Dendritic cell treated with granulocyte-macrophage colony-stimulating factor and Interleukin-4, amounts not matched to agents 40 ng/mL and 50 ng/mL, for 4 days (primary cell): ENCODE measurements around the gene LRPAP1.

Source experiments
- H3K27ac Mint-ChIP-seq: one replicate; pipeline ENCODE4 v1.8.0; 2022; ENCODE audit warnings: mild to moderate bottlenecking, mixed read lengths
- H3K27me3 Mint-ChIP-seq: one replicate; pipeline ENCODE4 v1.8.0; 2022; ENCODE audit warnings: mild to moderate bottlenecking, mixed read lengths
- H3K36me3 Mint-ChIP-seq: one replicate; pipeline ENCODE4 v1.8.0; 2022; ENCODE audit warnings: low read depth, mixed read lengths
- H3K4me1 Mint-ChIP-seq: one replicate; pipeline ENCODE4 v1.8.0; 2022; ENCODE audit warnings: low read depth, mixed read lengths
- H3K4me3 Mint-ChIP-seq: one replicate; pipeline ENCODE4 v1.8.0; 2022; ENCODE audit warnings: mild to moderate bottlenecking, moderate library complexity, mixed read lengths
- H3K9me3 Mint-ChIP-seq: one replicate; pipeline ENCODE4 v1.8.0; 2022; ENCODE audit warnings: mixed read lengths
- intact Hi-C: fragments of 100-400 bp; cut with micrococcal nuclease; formaldehyde crosslinking; loops from one replicate; pipeline ENCODE4 v1.15.0; 2022

Gene LRPAP1

GRCh38 chr4:3531318-3531878, 824 bp downstream of the LRPAP1 start:
- H3K4me1 Mint-ChIP-seq = peaks cover 55% of the 10 kb centered on the region
- peak overlapping the region; percentile 94 for H3K27ac Mint-ChIP-seq
- intact Hi-C loops = loop anchor here (5.0 kb wide), 1 partner anchor 426 kb away; no protein-coding TSS in a partner anchor
- H3K9me3 Mint-ChIP-seq = no peaks in the 10 kb centered on the region
- H3K4me3 Mint-ChIP-seq = peak overlapping the region; percentile 100
- H3K36me3 Mint-ChIP-seq = peaks cover 58% of the 10 kb centered on the region
- H3K27me3 Mint-ChIP-seq = peaks cover 28% of the 10 kb centered on the region

DNA sequence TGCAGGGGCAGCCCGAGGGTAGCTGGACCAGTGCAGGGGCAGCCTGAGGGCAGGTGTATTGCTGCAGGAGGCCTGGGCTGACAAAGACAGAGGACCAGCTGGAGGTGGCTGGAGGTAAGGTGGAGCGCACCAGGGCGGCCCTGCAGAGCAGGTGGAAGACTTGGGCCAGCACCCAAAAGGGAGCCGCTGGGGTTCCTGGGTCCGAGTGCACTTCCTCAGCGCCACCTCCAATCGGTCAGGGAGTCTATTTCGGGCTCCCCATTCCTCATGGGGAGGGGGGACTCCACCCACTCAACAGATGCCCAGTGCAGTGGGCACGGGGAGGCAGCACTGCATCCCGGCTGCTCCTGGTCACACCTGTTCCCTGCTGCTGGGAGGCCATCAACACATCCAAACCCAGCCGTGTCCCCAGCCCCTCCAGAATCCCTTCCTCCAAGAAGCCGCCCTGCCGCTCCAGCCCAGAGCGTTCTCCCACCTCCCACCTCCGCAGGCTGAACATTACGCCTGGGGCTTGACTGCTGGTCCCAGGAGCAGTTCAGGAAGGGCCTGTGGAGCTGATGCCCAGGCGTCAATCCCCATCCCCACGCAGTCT, 1.5 kb downstream of the LRPAP1 start:
- no peaks in the 10 kb centered on the region for H3K9me3 Mint-ChIP-seq
- H3K27me3 Mint-ChIP-seq = peaks cover 25% of the 10 kb centered on the region
- H3K4me3 Mint-ChIP-seq = peak overlapping the region; percentile 100
- intact Hi-C loops = loop anchor here (5.0 kb wide), 1 partner anchor 427 kb away; no protein-coding TSS in a partner anchor
- H3K36me3 Mint-ChIP-seq = peaks cover 64% of the 10 kb centered on the region
- H3K4me1 Mint-ChIP-seq = peaks cover 55% of the 10 kb centered on the region
- H3K27ac Mint-ChIP-seq = peak overlapping the region; percentile 94

- intact Hi-C loops = loop anchor here (5.0 kb wide), 1 partner anchor 427 kb away; no protein-coding TSS in a partner anchor
- H3K36me3 Mint-ChIP-seq = peaks cover 72% of the 10 kb centered on the region
Measured at GRCh38 chr4:3530051-3530450, 2.2 kb downstream of the LRPAP1 start.

GRCh38 chr4:3529363-3529762, 2.9 kb downstream of the LRPAP1 start:
- Mint-ChIP-seq H3K27me3 (peaks cover 15% of the 10 kb centered on the region), H3K4me3 (peak overlapping the region; percentile 100), H3K4me1 (peaks cover 55% of the 10 kb centered on the region), H3K27ac (peak overlapping the region; percentile 94), H3K9me3 (no peaks in the 10 kb centered on the region), H3K36me3 (peaks cover 78% of the 10 kb centered on the region)
- intact Hi-C loops = no loop called here

More at GRCh38 chr4:3530051-3530450, 2.2 kb downstream of the LRPAP1 start:
- Mint-ChIP-seq H3K27ac (peak overlapping the region; percentile 94), H3K4me1 (peaks cover 55% of the 10 kb centered on the region), H3K9me3 (no peaks in the 10 kb centered on the region), H3K4me3 (peak overlapping the region; percentile 100), H3K27me3 (peaks cover 18% of the 10 kb centered on the region)

GRCh38 chr4:3527914-3528876, 4.0 kb downstream of the LRPAP1 start:
- intact Hi-C loops = no loop called here
- H3K27ac Mint-ChIP-seq = peak overlapping the region; percentile 32
- no peak overlapping the region for H3K4me3 Mint-ChIP-seq

DNA sequence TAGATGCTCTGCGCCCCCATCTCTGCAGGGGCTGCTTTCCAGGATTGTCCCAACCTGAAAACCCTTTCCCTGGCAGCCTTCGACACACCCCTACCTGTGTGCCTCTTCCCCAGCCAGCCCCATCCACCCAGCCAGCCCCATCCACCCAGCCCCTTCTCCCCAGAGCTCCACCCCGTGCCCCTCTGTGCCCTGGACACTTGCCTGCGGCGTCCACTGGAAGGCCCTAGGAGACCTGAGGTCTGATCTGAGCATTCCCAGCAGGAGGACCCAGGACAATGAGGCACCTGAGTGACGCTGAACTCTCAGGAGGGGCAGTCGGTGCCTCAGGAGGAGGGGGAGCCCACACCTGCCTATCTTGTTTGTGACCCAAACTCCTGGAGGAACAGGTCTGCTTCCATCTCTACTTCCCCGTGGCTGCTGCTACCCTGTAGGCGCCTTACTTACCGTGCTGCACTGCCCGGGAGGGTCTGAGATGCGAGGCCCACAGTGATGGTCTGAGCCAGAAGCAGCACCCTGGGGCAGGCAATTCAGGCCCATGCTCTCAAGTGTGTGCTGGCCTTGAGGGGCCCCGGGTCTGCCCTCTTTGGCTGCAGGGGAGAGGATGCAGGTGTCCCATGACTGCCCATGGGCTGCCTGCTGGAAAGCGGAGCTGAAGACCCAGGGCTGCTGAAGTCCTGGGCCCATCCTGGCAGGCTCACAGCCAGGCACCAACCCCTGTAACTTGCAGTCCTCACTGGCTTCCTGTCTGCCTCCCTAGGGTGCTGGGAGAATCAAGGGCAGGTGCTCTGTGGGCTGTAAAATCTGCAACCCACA, 4.9 kb downstream of the LRPAP1 start:
- intact Hi-C loops = no loop called here
- H3K27ac Mint-ChIP-seq = peak overlapping the region; percentile 62
- H3K9me3 Mint-ChIP-seq = no peaks in the 10 kb centered on the region
- H3K36me3 Mint-ChIP-seq = peaks cover 98% of the 10 kb centered on the region
- H3K4me3 Mint-ChIP-seq = no peak overlapping the region
- no peaks in the 10 kb centered on the region for H3K27me3 Mint-ChIP-seq
- peaks cover 50% of the 10 kb centered on the region for H3K4me1 Mint-ChIP-seq

More at GRCh38 chr4:3527914-3528876, 4.0 kb downstream of the LRPAP1 start:
- peaks cover 90% of the 10 kb centered on the region for H3K36me3 Mint-ChIP-seq
- H3K9me3 Mint-ChIP-seq = no peaks in the 10 kb centered on the region
- peaks cover 4% of the 10 kb centered on the region for H3K27me3 Mint-ChIP-seq
- H3K4me1 Mint-ChIP-seq = peaks cover 55% of the 10 kb centered on the region

DNA sequence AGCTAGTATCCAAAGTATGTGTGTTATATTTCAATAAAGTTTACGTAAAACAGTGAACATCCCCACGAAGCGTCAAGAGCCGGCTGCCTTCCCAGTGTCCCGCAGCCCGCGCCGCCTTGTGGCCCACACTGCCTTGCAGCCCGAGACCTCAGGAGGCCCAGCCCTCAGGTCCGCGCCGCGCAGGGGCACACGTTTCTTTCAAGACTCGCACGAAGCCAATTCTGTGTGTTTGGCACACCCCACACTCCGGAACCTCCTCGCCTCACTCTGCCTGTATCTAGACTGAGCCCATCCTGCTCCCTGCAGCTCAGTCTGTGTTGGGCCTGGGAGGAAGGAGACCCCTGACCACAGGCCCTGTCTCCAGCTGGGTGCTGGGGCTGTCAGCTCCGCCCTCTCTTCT, 5.8 kb downstream of the LRPAP1 start:
- Mint-ChIP-seq H3K4me3 (no peak overlapping the region), H3K27me3 (no peaks in the 10 kb centered on the region), H3K27ac (peak overlapping the region; percentile 62), H3K9me3 (no peaks in the 10 kb centered on the region), H3K4me1 (peaks cover 46% of the 10 kb centered on the region), H3K36me3 (peaks cover 98% of the 10 kb centered on the region)
- intact Hi-C loops = no loop called here

DNA sequence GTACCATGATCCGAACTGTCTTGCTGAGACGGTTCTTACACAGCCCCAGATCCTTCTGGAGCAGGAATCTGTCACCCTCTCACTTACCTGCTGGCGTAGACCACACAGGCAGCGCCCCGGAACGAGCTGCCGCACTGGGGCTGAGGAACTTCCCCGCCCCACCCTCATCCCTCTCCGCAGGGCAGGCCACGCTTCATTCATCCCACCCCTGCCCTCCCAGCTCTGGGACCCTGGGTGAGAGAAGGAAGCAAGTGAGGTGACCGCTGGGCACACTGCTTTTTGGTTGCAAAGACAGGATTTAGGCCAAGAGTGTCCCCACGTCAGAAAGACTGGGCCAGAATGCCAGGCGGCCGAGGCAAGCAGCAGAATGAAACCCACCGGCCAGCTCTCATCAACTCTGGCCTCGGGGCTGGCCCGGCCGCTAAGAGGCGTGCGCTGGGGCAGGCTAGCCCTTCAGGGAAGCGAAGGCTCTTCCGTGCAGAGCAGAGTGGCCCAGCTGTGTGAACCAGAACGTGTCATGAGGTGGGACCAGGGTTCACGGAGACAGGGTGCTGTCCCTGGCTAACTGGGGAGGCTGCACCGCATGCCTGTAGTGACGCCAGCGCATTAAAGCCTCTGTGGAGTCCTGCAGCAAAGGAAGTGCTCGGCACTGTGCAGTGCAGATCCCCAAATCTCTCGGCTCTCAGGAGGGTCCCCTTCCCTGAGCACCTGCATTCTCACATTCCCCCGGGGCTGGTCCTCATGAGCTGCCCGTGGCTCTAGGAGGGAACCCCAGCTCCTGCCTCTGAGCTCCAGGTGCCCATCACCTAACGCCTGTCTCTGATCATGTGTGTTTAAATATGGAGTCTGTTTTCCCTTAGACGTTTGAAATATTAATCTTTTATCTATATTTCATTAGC, 6.4 kb downstream of the LRPAP1 start:
- Mint-ChIP-seq H3K9me3 (no peaks in the 10 kb centered on the region), H3K27ac (no peak overlapping the region), H3K4me3 (no peak overlapping the region), H3K27me3 (no peaks in the 10 kb centered on the region), H3K36me3 (peaks cover 99% of the 10 kb centered on the region), H3K4me1 (peaks cover 39% of the 10 kb centered on the region)
- intact Hi-C loops = no loop called here

GRCh38 chr4:3524920-3525319, 7.3 kb downstream of the LRPAP1 start:
- intact Hi-C loops = no loop called here
- no peak overlapping the region for H3K4me3 Mint-ChIP-seq
- no peak overlapping the region for H3K27ac Mint-ChIP-seq
- H3K27me3 Mint-ChIP-seq = no peaks in the 10 kb centered on the region
- H3K4me1 Mint-ChIP-seq = peaks cover 30% of the 10 kb centered on the region
- H3K9me3 Mint-ChIP-seq = no peaks in the 10 kb centered on the region
- peaks cover 99% of the 10 kb centered on the region for H3K36me3 Mint-ChIP-seq

GRCh38 chr4:3524349-3524748, 7.9 kb downstream of the LRPAP1 start:
- Mint-ChIP-seq H3K27me3 (no peaks in the 10 kb centered on the region), H3K4me3 (no peak overlapping the region), H3K9me3 (no peaks in the 10 kb centered on the region), H3K27ac (no peak overlapping the region), H3K4me1 (peaks cover 25% of the 10 kb centered on the region), H3K36me3 (peaks cover 100% of the 10 kb centered on the region)
- intact Hi-C loops = no loop called here

DNA sequence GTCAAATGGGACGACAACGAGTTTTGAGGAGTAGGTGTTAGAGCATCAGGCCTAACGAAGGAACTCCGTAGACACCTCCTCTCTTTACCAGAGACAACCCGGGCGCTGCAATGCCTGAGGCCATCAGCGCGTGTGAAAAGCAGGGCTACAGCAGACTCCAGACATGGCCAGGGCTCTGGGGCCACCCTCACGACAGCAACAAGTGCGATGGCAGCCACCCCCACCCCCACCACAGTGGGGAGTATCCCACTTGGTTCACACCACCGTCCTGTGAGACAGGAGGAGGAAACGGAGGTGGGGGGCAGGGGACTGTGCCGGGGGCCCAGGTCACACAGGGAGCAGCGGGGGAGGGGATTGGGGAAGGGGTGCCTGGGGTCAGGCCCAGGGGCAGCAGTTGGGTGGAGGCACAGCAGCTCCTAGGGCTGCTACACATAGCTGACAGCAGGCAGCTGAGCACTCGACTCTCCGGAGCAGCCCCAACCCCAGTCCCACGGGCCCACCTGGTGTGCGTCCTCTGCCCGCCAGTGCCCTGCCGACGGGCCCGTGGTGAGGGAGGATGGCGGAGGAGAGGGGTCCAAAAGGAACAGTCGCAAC, 8.5 kb downstream of the LRPAP1 start:
- Mint-ChIP-seq H3K27me3 (no peaks in the 10 kb centered on the region), H3K36me3 (peaks cover 100% of the 10 kb centered on the region), H3K4me3 (no peak overlapping the region), H3K27ac (no peak overlapping the region), H3K9me3 (no peaks in the 10 kb centered on the region), H3K4me1 (peaks cover 18% of the 10 kb centered on the region)
- intact Hi-C loops = no loop called here

- no peak overlapping the region for H3K4me3 Mint-ChIP-seq
- H3K9me3 Mint-ChIP-seq = no peaks in the 10 kb centered on the region
- intact Hi-C loops = no loop called here
- no peaks in the 10 kb centered on the region for H3K27me3 Mint-ChIP-seq
- H3K36me3 Mint-ChIP-seq = peaks cover 100% of the 10 kb centered on the region
- H3K27ac Mint-ChIP-seq = no peak overlapping the region
- H3K4me1 Mint-ChIP-seq = peaks cover 13% of the 10 kb centered on the region
Measured at GRCh38 chr4:3523146-3523627, 9.0 kb downstream of the LRPAP1 start.
